DND-41 (cell line): Measurements from ENCODE around the gene ENO4.

Source experiments
- EZH2 ChIP-seq: IDR thresholded peaks from 3 replicates; pipeline ENCODE4 v1.6.1; 2012; ENCODE audit warnings: borderline replicate concordance, low read depth, mild to moderate bottlenecking, moderate library complexity, low read length, inconsistent platforms; ENCODE audit not compliant: severe bottlenecking
- TF ChIP-seq, protein P1 (sequence below): IDR thresholded peaks from 2 replicates; pipeline ENCODE4 v1.5.1; 2012; ENCODE audit warnings: borderline replicate concordance, low read length, moderate library complexity, mild to moderate bottlenecking; ENCODE audit not compliant: poor library complexity, severe bottlenecking; ENCODE audit errors: extremely low read depth

DNA sequence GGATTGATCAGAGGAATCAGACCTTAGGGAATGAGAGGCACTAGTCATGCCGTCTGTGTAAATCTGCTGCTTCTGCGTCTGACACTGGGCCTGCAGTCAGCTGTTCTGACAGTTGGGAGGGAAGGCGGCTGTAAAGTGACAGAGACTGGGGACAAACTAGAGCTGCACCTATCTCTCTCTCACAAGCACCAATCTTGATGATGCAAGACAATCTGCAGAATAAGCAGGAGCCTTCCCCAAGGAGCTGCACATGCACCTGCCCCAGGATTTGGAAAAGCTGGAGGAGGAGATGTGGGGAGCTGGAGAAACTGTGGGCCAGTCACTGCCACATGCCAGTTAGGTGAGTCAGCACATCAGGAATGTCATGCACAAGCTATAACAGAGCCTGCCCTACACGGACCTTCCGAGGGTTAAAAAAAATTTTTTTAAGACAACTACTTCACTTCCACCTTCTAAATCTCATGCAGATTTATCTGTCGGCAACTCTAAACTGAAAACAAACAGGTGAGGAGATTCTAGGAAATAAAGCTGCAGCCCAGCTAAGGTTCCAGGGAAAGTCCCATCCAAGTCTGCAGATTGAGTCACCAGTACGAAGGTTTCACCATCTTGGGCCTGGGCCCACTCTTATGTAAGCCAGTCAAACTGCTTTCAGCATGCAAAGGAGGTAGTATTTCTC is 39.2 kb downstream of the ENO4 start:
- no peak for TF ChIP-seq EZH2
- TF ChIP-seq, protein P1, sequence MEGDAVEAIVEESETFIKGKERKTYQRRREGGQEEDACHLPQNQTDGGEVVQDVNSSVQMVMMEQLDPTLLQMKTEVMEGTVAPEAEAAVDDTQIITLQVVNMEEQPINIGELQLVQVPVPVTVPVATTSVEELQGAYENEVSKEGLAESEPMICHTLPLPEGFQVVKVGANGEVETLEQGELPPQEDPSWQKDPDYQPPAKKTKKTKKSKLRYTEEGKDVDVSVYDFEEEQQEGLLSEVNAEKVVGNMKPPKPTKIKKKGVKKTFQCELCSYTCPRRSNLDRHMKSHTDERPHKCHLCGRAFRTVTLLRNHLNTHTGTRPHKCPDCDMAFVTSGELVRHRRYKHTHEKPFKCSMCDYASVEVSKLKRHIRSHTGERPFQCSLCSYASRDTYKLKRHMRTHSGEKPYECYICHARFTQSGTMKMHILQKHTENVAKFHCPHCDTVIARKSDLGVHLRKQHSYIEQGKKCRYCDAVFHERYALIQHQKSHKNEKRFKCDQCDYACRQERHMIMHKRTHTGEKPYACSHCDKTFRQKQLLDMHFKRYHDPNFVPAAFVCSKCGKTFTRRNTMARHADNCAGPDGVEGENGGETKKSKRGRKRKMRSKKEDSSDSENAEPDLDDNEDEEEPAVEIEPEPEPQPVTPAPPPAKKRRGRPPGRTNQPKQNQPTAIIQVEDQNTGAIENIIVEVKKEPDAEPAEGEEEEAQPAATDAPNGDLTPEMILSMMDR: no peak
